CD4-positive, alpha-beta memory T cell (primary cell): ENCODE measurements around the gene NENF. TPM values are rescaled to one million over a fixed set of nuclear protein-coding genes. Genes with fewer than 3 reads are reported as not detected.
"Not testable (repeated sequence)": the region's sequence is repeated elsewhere in the genome, so short reads cannot be mapped to it uniquely, and the experiment has no call there.

Experiments
- CTCF ChIA-PET: fragments of 350-600 bp; sonication (Branson Sonifier 250); formaldehyde crosslinking; loops from one replicate; lab custom pipeline; 2021; ENCODE audit warnings: inconsistent platforms; ENCODE audit not compliant: partially characterized antibody; lab: Charles Lee
- POLR2A ChIA-PET: fragments of 350-600 bp; sonication (Branson Sonifier 250); formaldehyde crosslinking; loops from one replicate; lab custom pipeline; 2021; ENCODE audit not compliant: partially characterized antibody; lab: Charles Lee
- DNase-seq, 5 donors: peaks; one replicate each; pipeline versions ENCODE4 v3.0.0 to v3.0.0-alpha.2; 2020 to 2022; ENCODE audit warnings: mixed read lengths in 1 of 5
- H3K27ac ChIP-seq: one replicate; pipeline ENCODE4 v1.7.0; 2013; ENCODE audit warnings: low read depth, low read length
- H3K27me3 ChIP-seq: 2 replicates; pipeline ENCODE4 v1.7.0; 2013; ENCODE audit warnings: mild to moderate bottlenecking, low read length, moderate library complexity; ENCODE audit not compliant: insufficient read depth
- H3K36me3 ChIP-seq: 2 replicates; pipeline ENCODE4 v1.7.0; 2013; ENCODE audit warnings: mild to moderate bottlenecking, low read length, moderate library complexity; ENCODE audit not compliant: insufficient read depth
- H3K4me1 ChIP-seq: 2 replicates; pipeline ENCODE4 v1.7.0; 2013; ENCODE audit warnings: mild to moderate bottlenecking, low read length, moderate library complexity; ENCODE audit not compliant: insufficient read depth
- H3K4me3 ChIP-seq, 2 donors: one replicate each; pipeline ENCODE4 v1.7.0; 2013; ENCODE audit warnings: low read length in 2 of 2, mild to moderate bottlenecking in 1 of 2
- H3K9me3 ChIP-seq, 2 donors: one replicate each; pipeline ENCODE4 v1.7.0; 2013; ENCODE audit warnings: low read length in 2 of 2, control low read depth in 1 of 2; ENCODE audit not compliant: control insufficient read depth in 1 of 2
- H3K27ac Mint-ChIP-seq, 7 donors: one replicate each; pipeline ENCODE4 v1.8.0; 2020 to 2021; ENCODE audit warnings: mixed read lengths in 7 of 7, mild to moderate bottlenecking in 6 of 7, inconsistent platforms in 3 of 7, moderate library complexity in 3 of 7
- H3K27me3 Mint-ChIP-seq, 2 donors: one replicate each; pipeline ENCODE4 v1.8.0; 2020 to 2021; ENCODE audit warnings: mixed read lengths in 2 of 2
- H3K36me3 Mint-ChIP-seq, 2 donors: one replicate each; pipeline ENCODE4 v1.8.0; 2020 to 2021; ENCODE audit warnings: mixed read lengths in 2 of 2, inconsistent platforms in 1 of 2, mild to moderate bottlenecking in 1 of 2
- H3K4me1 Mint-ChIP-seq, 4 donors: one replicate each; pipeline ENCODE4 v1.8.0; 2020 to 2021; ENCODE audit warnings: mixed read lengths in 4 of 4, mild to moderate bottlenecking in 1 of 4
- H3K4me3 Mint-ChIP-seq, 8 donors: one replicate each; pipeline ENCODE4 v1.8.0; 2020 to 2021; ENCODE audit warnings: mixed read lengths in 8 of 8, mild to moderate bottlenecking in 7 of 8, moderate library complexity in 6 of 8, inconsistent platforms in 3 of 8
- H3K9me3 Mint-ChIP-seq, 8 donors: one replicate each; pipeline ENCODE4 v1.8.0; 2020 to 2021; ENCODE audit warnings: mixed read lengths in 8 of 8, mild to moderate bottlenecking in 5 of 8, inconsistent platforms in 3 of 8, moderate library complexity in 1 of 8
- intact Hi-C: fragments of 100-400 bp; cut with micrococcal nuclease; formaldehyde crosslinking; loops from one replicate; pipeline ENCODE4 v1.15.1; 2023
- polyA plus RNA-seq, 2 donors: library from polyadenylated mRNA; unstranded; fragments of 300-500 nt; fragmentation: Illumina TruSeq; gene quantifications; one replicate each; pipeline ENCODE4 v1.2.3, GENCODE V29; 2021
- total RNA-seq, 2 experiments: library from RNA; stranded (reverse); gene quantifications; one replicate each; pipeline ENCODE4 v1.2.3, GENCODE V29; 2021

The NENF gene
- total RNA-seq (10 to 100 TPM; 18.7 to 21.0 TPM), polyA plus RNA-seq (10 to 100 TPM; 42.6 to 76.2 TPM)

DNA sequence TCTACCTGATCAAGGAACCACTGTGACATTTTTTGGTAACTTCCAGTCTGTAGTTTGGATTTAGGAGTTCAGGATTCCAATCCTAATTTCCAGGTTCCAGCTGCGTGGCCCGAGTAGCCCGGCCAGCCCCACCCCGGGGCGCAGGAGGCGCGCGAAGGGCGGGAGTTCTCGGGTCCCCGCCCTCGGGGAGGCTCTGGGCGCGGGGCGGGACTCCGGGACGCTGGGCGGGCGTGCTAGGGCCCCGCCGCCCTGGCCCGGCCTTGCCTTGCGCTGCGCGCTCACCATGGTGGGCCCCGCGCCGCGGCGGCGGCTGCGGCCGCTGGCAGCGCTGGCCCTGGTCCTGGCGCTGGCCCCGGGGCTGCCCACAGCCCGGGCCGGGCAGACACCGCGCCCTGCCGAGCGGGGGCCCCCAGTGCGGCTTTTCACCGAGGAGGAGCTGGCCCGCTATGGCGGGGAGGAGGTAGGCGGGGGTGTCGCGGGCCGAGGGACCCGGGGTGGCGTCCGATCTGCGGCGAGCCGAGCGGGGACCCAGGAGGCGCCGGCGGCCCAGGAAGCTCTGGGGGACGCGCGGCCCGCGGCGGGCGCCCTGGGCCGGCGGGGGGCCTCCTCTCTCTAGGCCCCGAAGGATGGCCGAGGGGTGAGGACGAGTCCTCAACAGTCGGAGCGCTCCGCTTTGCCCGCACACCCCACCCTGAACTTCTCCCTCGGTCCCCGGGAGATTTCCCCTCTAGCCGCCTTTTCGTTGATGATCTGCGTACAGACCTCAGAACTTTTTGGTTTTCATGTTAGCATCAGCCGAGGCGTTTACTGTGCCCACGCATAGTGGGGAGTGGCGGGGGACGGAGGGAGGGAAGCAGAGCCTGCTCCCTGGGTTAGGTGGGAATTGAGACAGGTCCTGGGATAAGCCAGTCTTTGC, at the start of gene NENF:
Gene NENF (plus strand): TSS at position 260 of the 916 bp plus-strand sequence. CDS start 24 bp downstream, at position 284.
- H3K27me3 ChIP-seq: no peaks in the 10 kb centered on the region
- Mint-ChIP-seq H3K27me3 (peaks cover 1 to 3% of the 10 kb centered on the region in 2 donors), H3K9me3 (no peaks in the 10 kb centered on the region), H3K27ac (peak within 1 kb of the TSS in 6 of 7 donors; percentile 31 to 86 (median 74)), H3K4me3 (peak within 1 kb of the TSS; percentile 77 to 86 (median 83)), H3K36me3 (no peaks in the 10 kb centered on the region), H3K4me1 (peaks cover 10 to 35% (median 18%) of the 10 kb centered on the region in 4 donors)
- H3K4me3 ChIP-seq: peak within 1 kb of the TSS; percentile 56 to 63
- ChIA-PET CTCF (interaction anchor here (1.1 to 1.7 kb wide), 3 partner anchors 23 to 362 kb away, joined by 4 to 8 read pairs (median 6); no protein-coding TSS in a partner anchor), POLR2A (interaction anchor here (0.9 to 2.3 kb wide), 7 partner anchors 9 to 1106 kb away, joined by 3 to 8 read pairs (median 5); partner anchors contain the start of genes NSL1, PACC1, TATDN3 and TRAF5)
- peak; percentile 68 to 79 (median 72) for DNase-seq
- H3K36me3 ChIP-seq: no peaks in the 10 kb centered on the region
- H3K4me1 ChIP-seq: peaks cover 20% of the 10 kb centered on the region
- intact Hi-C loops: loop anchor here (1.0 to 10.0 kb wide), 5 partner anchors 19 to 758 kb away; partner anchors contain the start of genes LPGAT1, NEK2, PACC1 and PPP2R5A
- H3K9me3 ChIP-seq: no peaks in the 10 kb centered on the region
- peak within 1 kb of the TSS; percentile 29 for H3K27ac ChIP-seq

DNA sequence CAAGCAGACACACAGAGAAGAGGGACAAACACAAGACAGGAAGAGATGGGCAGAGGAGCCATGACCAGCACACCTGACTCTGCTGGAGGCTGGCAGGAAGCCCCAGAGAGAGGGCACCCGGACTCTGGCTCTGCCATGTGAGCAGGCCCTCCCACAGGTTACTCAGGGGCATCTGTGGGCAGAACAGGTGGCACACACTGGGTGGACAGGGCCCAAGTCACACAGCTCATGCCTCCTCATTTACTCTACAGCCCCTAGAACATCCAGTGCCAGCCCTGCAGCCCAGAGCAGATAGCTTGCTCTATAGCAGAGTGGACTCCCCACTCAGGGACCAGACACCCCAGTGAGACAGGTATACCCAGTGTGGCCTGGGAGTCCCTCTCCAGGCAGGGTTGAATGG, 46.7 kb upstream of the NENF start:
- Histone ChIP-seq H3K4me1 (no peaks in the 10 kb centered on the region), H3K9me3 (no peaks in the 10 kb centered on the region), H3K27ac (no peak overlapping the region), H3K36me3 (peaks cover 37% of the 10 kb centered on the region), H3K4me3 (no peak overlapping the region), H3K27me3 (no peaks in the 10 kb centered on the region)
- intact Hi-C loops: no loop called here
- ChIA-PET POLR2A (no interaction called here), CTCF (interaction anchor here (1.0 kb wide), 1 partner anchor 315 kb away, joined by 3 read pairs; no protein-coding TSS in a partner anchor)
- H3K4me1 Mint-ChIP-seq: peaks cover 2 to 10% (median 4%) of the 10 kb centered on the region in 4 donors
- DNase-seq: no peak
- peak overlapping the region in 2 of 7 donors; percentile 54 to 73 for H3K27ac Mint-ChIP-seq
- peaks cover 56 to 77% of the 10 kb centered on the region in 2 donors for H3K36me3 Mint-ChIP-seq
- H3K27me3 Mint-ChIP-seq: no peaks in the 10 kb centered on the region
- no peak overlapping the region for H3K4me3 Mint-ChIP-seq
- H3K9me3 Mint-ChIP-seq: peaks cover 2 to 14% (median 10%) of the 10 kb centered on the region in 8 donors

DNA sequence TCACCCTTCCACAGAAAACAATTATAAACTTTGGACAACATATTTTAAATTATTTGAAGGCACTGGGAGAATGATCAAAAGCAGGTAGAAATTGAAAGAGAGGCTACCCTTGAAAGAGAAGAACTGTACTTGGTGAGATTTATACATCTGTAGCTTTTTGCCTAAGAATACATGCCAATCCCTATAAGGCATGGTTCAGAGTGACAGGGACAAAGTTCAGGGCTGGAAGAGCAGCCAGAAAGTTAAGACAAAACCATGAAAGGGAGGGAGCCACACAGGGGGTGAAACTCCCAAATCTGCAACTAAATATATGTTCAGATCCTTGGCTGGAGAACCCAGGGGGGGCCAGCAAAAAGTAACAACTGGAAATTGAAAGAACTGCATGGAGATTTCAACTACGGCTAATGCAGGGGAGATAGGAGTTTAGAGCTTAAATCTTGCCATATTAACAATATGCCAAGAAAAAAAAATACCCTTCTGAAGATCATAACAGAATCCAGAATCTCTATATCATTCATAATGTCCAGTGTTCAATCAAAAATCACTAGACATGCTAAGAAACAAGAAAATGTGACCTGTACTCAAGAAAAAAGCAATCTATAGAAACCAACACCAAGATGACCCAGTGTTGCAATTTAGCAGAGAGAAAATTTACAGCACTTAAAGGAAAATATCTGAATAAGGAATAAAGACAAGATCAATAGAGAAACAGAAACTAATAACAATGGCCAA, 43.6 kb upstream of the NENF start:
- H3K4me3 ChIP-seq: no peak overlapping the region
- no peaks in the 10 kb centered on the region for H3K27me3 Mint-ChIP-seq
- H3K4me1 ChIP-seq: no peaks in the 10 kb centered on the region
- peaks cover 2 to 31% (median 14%) of the 10 kb centered on the region in 8 donors for H3K9me3 Mint-ChIP-seq
- H3K4me1 Mint-ChIP-seq: peaks cover 9 to 20% (median 12%) of the 10 kb centered on the region in 4 donors
- H3K36me3 ChIP-seq: peaks cover 20% of the 10 kb centered on the region
- ChIA-PET POLR2A (no interaction called here), CTCF (no interaction called here)
- H3K9me3 ChIP-seq: no peaks in the 10 kb centered on the region
- no peak overlapping the region for H3K4me3 Mint-ChIP-seq
- H3K36me3 Mint-ChIP-seq: peaks cover 66 to 68% of the 10 kb centered on the region in 2 donors
- no peaks in the 10 kb centered on the region for H3K27me3 ChIP-seq
- no peak overlapping the region for H3K27ac ChIP-seq
- DNase-seq: no peak
- peak overlapping the region in 1 of 7 donors; percentile 1 for H3K27ac Mint-ChIP-seq
- intact Hi-C loops: no loop called here

DNA sequence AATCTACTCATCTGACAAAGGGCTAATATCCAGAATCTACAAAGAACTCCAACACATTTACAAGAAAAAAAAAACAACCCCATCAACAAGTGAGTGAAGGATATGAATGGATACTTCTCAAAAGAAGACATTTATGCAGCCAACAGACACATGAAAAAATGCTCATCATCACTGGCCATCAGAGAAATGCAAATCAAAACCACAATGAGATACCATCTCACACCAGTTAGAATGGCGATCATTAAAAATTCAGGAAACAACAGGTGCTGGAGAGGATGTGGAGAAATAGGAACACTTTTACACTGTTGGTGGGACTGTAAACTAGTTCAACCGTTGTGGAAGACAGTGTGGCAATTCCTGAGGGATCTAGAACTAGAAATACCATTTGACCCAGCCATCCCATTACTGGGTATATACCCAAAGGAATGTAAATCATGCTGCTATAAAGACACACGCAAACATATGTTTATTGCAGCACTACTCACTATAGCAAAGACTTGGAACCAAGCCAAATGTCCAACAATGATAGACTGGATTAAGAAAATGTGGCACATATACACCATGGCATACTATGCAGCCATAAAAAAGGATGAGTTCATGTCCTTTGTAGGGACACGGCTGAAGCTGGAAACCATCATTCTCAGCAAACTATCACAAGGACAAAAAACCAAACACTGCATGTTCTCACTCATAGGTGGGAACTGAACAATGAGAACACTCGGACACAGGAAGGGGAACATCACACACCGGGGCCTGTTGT, 36.9 kb upstream of the NENF start:
- intact Hi-C loops, POLR2A ChIA-PET, H3K4me3 Mint-ChIP-seq, H3K9me3 ChIP-seq, H3K27me3 ChIP-seq, H3K27ac ChIP-seq, H3K4me3 ChIP-seq, DNase-seq, H3K4me1 ChIP-seq, H3K27ac Mint-ChIP-seq, H3K36me3 ChIP-seq, H3K27me3 Mint-ChIP-seq, CTCF ChIA-PET: not testable (repeated sequence)
- peaks cover 0 to 42% (median 18%) of the 10 kb centered on the region in 8 donors for H3K9me3 Mint-ChIP-seq
- H3K36me3 Mint-ChIP-seq: peaks cover 45 to 60% of the 10 kb centered on the region in 2 donors
- H3K4me1 Mint-ChIP-seq: peaks cover 5 to 14% (median 10%) of the 10 kb centered on the region in 4 donors

DNA sequence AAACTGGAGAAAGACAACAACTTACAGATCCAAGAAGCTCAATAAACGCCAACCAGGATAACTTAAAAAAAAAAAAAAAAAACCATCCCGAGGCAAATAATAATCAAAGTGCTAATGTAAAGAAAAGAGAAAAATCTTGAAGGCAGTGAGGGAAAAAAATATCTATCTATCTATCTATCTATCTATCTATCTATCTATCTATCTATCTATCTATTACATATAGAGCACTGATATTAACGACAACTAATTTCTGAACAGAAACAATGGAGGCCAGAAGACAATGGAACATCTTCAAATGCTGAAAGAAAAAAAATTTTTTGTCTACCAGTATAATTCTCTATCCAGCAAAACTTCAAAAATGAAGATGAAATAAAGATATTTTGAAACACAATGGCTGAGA, 36.1 kb upstream of the NENF start:
- Histone ChIP-seq H3K4me3 (no peak overlapping the region), H3K4me1 (no peaks in the 10 kb centered on the region), H3K9me3 (no peaks in the 10 kb centered on the region), H3K27ac (no peak overlapping the region), H3K36me3 (no peaks in the 10 kb centered on the region), H3K27me3 (no peaks in the 10 kb centered on the region)
- Mint-ChIP-seq H3K4me3 (no peak overlapping the region), H3K36me3 (peaks cover 43 to 54% of the 10 kb centered on the region in 2 donors), H3K27ac (no peak overlapping the region), H3K4me1 (peaks cover 5 to 12% (median 8%) of the 10 kb centered on the region in 4 donors), H3K9me3 (peaks cover 0 to 36% (median 16%) of the 10 kb centered on the region in 8 donors), H3K27me3 (no peaks in the 10 kb centered on the region)
- CTCF ChIA-PET: no interaction called here
- intact Hi-C loops: no loop called here
- POLR2A ChIA-PET: interaction anchor here (1.2 kb wide), 1 partner anchor 8 kb away, joined by 3 read pairs; no protein-coding TSS in a partner anchor
- DNase-seq: no peak

DNA sequence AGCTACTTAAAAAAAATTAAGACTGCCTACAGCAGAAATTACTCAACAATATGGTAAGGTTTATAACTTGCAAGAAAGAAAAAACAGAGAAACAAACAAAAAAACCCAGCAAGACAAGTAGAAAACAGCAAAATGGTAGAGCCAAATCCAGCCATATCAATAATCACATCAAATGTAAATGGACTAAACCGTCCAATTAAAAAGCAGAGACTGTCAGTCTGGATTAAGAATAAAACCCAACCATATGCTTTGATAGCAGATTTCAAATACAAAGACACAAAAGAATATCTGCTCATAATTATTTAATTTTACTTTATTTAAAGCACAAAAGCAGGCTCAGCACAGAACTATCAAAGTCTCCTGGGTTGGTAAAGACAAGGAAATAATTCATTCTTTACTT, 35.5 kb upstream of the NENF start:
- H3K9me3 Mint-ChIP-seq: peaks cover 0 to 31% (median 14%) of the 10 kb centered on the region in 8 donors
- Histone ChIP-seq H3K4me1 (no peaks in the 10 kb centered on the region), H3K27ac (no peak overlapping the region), H3K36me3 (no peaks in the 10 kb centered on the region), H3K4me3 (no peak overlapping the region), H3K9me3 (no peaks in the 10 kb centered on the region), H3K27me3 (no peaks in the 10 kb centered on the region)
- H3K36me3 Mint-ChIP-seq: peaks cover 42 to 53% of the 10 kb centered on the region in 2 donors
- no peak for DNase-seq
- no peaks in the 10 kb centered on the region for H3K27me3 Mint-ChIP-seq
- H3K4me3 Mint-ChIP-seq: peak overlapping the region in 1 of 8 donors; percentile 52
- ChIA-PET CTCF (no interaction called here), POLR2A (interaction anchor here (1.2 kb wide), 1 partner anchor 8 kb away, joined by 3 read pairs; no protein-coding TSS in a partner anchor)
- peaks cover 5 to 10% (median 8%) of the 10 kb centered on the region in 4 donors for H3K4me1 Mint-ChIP-seq
- H3K27ac Mint-ChIP-seq: no peak overlapping the region
- intact Hi-C loops: no loop called here
